Mesendoderm (in vitro differentiated cells): ENCODE results near the gene KLHL22.

ENCODE experiments used
- DNase-seq: peaks from one replicate; pipeline ENCODE4 v3.0.0; 2013
- H2AK5ac ChIP-seq: 2 replicates; pipeline ENCODE4 v1.6.1; 2013; ENCODE audit warnings: low read length, inconsistent platforms
- H2BK120ac ChIP-seq: 2 replicates; pipeline ENCODE4 v1.6.1; 2013; ENCODE audit warnings: low read depth, mild to moderate bottlenecking, low read length, moderate library complexity, mixed read lengths
- H2BK15ac ChIP-seq: replicated peaks from 2 replicates; pipeline ENCODE4 v1.6.1; 2013; ENCODE audit warnings: low read depth, mild to moderate bottlenecking, moderate library complexity
- H2BK5ac ChIP-seq: 2 replicates; pipeline ENCODE4 v1.6.1; 2013; ENCODE audit warnings: low read length, inconsistent platforms
- H3K18ac ChIP-seq: 2 replicates; pipeline ENCODE4 v1.6.1; 2013; ENCODE audit warnings: mild to moderate bottlenecking, low read length, mixed read lengths
- H3K23ac ChIP-seq: one replicate; pipeline ENCODE4 v1.6.1; 2013; ENCODE audit warnings: low read length
- H3K27ac ChIP-seq: 2 replicates; pipeline ENCODE4 v1.5.1; 2013; ENCODE audit warnings: low read depth, mild to moderate bottlenecking, inconsistent platforms, low read length, moderate library complexity
- H3K27me3 ChIP-seq: 2 replicates; pipeline ENCODE4 v1.6.1; 2013; ENCODE audit warnings: low read length, control low read depth, mild to moderate bottlenecking, inconsistent platforms; ENCODE audit not compliant: insufficient read depth, poor library complexity
- H3K36me3 ChIP-seq: 2 replicates; pipeline ENCODE4 v1.6.1; 2013; ENCODE audit warnings: low read length, inconsistent platforms; ENCODE audit not compliant: control insufficient read depth, insufficient read depth
- H3K4ac ChIP-seq: one replicate; pipeline ENCODE4 v1.6.1; 2013; ENCODE audit warnings: low read depth, mild to moderate bottlenecking, low read length, moderate library complexity
- H3K4me1 ChIP-seq: 2 replicates; pipeline ENCODE4 v1.6.1; 2013; ENCODE audit warnings: low read depth, low read length, inconsistent platforms; ENCODE audit not compliant: control insufficient read depth
- H3K4me2 ChIP-seq: 2 replicates; pipeline ENCODE4 v1.6.1; 2013; ENCODE audit warnings: low read length
- H3K4me3 ChIP-seq: 2 replicates; pipeline ENCODE4 v1.5.1; 2013; ENCODE audit warnings: mild to moderate bottlenecking, low read length
- H3K56ac ChIP-seq: one replicate; pipeline ENCODE4 v1.6.1; 2013; ENCODE audit warnings: low read length
- H3K79me1 ChIP-seq: 2 replicates; pipeline ENCODE4 v1.6.1; 2013; ENCODE audit warnings: low read length, inconsistent platforms
- H3K79me2 ChIP-seq: 2 replicates; pipeline ENCODE4 v1.6.1; 2013; ENCODE audit warnings: mild to moderate bottlenecking, low read length; ENCODE audit not compliant: control insufficient read depth, insufficient read depth
- H3K9ac ChIP-seq: 2 replicates; pipeline ENCODE4 v1.6.1; 2013; ENCODE audit warnings: low read length, inconsistent platforms
- H4K5ac ChIP-seq: one replicate; pipeline ENCODE4 v1.6.1; 2013; ENCODE audit warnings: low read length
- H4K8ac ChIP-seq: one replicate; pipeline ENCODE4 v1.6.1; 2013; ENCODE audit warnings: low read depth, mild to moderate bottlenecking, control low read depth, low read length, moderate library complexity
- whole genome bisulfite sequencing: extraction: QIAGEN DNeasy Blood & Tissue Kit; methylation state at CpG from one replicate; pipeline ENCODE4 v1.1.7; 2013; ENCODE audit warnings: low lambda C conversion rate, missing lambda C conversion rate; ENCODE audit not compliant: insufficient coverage; ENCODE audit errors: extremely low coverage; 5-methylcytosine and 5-hydroxymethylcytosine counted together

The KLHL22 gene

GRCh38 chr22:20434264-20434751, 61.3 kb downstream of the KLHL22 start:
- Histone ChIP-seq H3K79me2 (peaks cover 4% of the 10 kb centered on the region), H2AK5ac (no peak overlapping the region), H3K27ac (no peak overlapping the region), H3K18ac (no peak overlapping the region), H3K36me3 (no peaks in the 10 kb centered on the region), H4K8ac (no peak overlapping the region), H2BK15ac (no peak overlapping the region), H3K56ac (no peak overlapping the region), H3K9ac (no peak overlapping the region), H3K23ac (no peak overlapping the region), H3K4me2 (no peak overlapping the region), H3K79me1 (peaks cover 18% of the 10 kb centered on the region), H3K4ac (no peak overlapping the region), H2BK120ac (no peak overlapping the region), H3K4me3 (no peak overlapping the region), H2BK5ac (no peak overlapping the region), H3K4me1 (peaks cover 15% of the 10 kb centered on the region), H4K5ac (no peak overlapping the region), H3K27me3 (peaks cover 3% of the 10 kb centered on the region)
- DNase-seq, result no peak
- WGBS, result no CpG with 5 or more reads among the region's 12 CpGs

DNA sequence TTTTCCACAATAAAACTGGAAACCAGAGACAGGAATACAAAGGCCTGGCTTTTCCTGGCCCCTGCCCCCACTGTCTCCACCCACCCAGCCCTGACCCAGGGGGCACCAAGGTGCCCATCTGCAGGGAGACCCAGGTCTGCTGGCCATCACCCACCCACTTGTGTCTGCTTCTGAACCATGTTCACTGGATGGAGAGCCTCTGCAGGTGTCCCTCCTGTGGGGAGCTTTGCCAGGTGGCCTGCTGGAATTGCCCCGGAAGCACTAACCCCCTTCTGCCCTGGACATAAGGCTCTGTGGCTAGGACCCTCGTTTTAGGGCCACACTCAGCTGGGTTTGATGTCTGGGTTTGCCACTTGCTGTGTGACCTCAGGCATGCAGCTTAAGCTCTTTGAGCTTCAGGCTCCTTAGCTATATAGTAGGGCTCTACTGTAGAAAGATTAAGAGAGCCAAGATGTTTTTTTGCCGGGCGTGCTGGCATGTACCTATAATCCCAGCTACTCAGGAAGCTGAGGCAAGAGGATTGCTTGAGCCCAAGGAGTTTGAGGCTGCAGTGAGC, 61.8 kb downstream of the KLHL22 start:
- Histone ChIP-seq H3K56ac (no peak overlapping the region), H3K79me1 (peaks cover 18% of the 10 kb centered on the region), H3K4me1 (peaks cover 15% of the 10 kb centered on the region), H2AK5ac (no peak overlapping the region), H2BK15ac (no peak overlapping the region), H4K8ac (no peak overlapping the region), H3K79me2 (peaks cover 4% of the 10 kb centered on the region), H4K5ac (no peak overlapping the region), H3K27ac (no peak overlapping the region), H3K9ac (no peak overlapping the region), H3K27me3 (peaks cover 3% of the 10 kb centered on the region), H3K4me2 (no peak overlapping the region), H3K23ac (no peak overlapping the region), H2BK5ac (no peak overlapping the region), H2BK120ac (no peak overlapping the region), H3K36me3 (no peaks in the 10 kb centered on the region), H3K4ac (no peak overlapping the region), H3K4me3 (no peak overlapping the region), H3K18ac (no peak overlapping the region)
- DNase-seq, result no peak
- whole genome bisulfite sequencing, result no CpG with 5 or more reads among the region's 4 CpGs

DNA sequence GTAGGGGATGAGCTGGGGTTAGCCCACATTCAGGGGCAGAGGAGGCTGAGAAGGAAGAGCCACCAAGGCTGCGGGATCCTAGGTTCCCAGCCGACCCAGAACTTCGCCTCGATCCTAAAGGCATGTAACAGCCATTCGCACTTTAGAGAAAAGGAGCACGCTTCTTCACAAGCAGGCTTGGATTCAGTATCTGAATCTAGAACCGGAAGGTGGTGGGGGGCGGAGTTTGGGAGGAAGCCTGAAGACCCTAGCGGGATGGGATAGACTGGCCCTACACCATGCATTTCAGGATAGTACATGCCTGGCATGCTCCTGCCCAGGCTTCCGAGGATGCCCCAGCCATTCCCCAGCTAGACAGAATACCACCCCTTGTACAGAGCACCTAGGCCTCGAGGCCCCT, 62.4 kb downstream of the KLHL22 start:
- H2BK120ac ChIP-seq, result no peak overlapping the region
- no peak overlapping the region for H3K27ac ChIP-seq
- peaks cover 15% of the 10 kb centered on the region for H3K4me1 ChIP-seq
- H3K56ac ChIP-seq, result no peak overlapping the region
- H3K4ac ChIP-seq, result no peak overlapping the region
- no peak overlapping the region for H3K4me2 ChIP-seq
- no peak overlapping the region for H2BK15ac ChIP-seq
- no peak overlapping the region for H3K18ac ChIP-seq
- no peak overlapping the region for H3K23ac ChIP-seq
- H3K36me3 ChIP-seq, result no peaks in the 10 kb centered on the region
- H4K5ac ChIP-seq, result no peak overlapping the region
- no peak overlapping the region for H4K8ac ChIP-seq
- no peak overlapping the region for H3K4me3 ChIP-seq
- H3K27me3 ChIP-seq, result peaks cover 3% of the 10 kb centered on the region
- DNase-seq, result no peak
- no CpG with 5 or more reads among the region's 11 CpGs for WGBS
- no peak overlapping the region for H2BK5ac ChIP-seq
- peaks cover 4% of the 10 kb centered on the region for H3K79me2 ChIP-seq
- no peak overlapping the region for H2AK5ac ChIP-seq
- peaks cover 18% of the 10 kb centered on the region for H3K79me1 ChIP-seq
- no peak overlapping the region for H3K9ac ChIP-seq

DNA sequence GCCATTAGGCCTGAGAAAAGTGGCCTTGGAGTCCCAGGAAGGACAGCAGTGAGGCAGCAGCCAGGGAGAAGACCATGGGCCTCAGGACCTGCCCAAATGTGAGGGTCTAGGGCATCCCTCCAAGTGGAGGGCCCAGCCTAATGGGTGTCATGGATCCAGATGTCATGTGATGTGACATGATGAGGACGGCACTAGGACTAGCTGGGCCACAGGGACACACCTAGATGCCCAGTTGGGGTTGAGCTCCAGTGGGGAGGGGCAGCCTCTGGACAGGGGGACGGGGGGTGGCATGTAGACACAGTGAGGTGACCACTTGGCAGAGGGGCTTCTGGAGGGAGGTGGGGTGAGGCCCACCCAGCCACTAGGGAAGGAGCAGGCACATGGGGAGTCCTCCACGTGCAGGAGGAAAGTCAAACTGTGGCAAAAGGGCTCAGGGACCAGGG, 63.3 kb downstream of the KLHL22 start:
- no peak overlapping the region for H2BK5ac ChIP-seq
- H2AK5ac ChIP-seq, result no peak overlapping the region
- H3K23ac ChIP-seq, result no peak overlapping the region
- peaks cover 15% of the 10 kb centered on the region for H3K4me1 ChIP-seq
- no peak overlapping the region for H3K56ac ChIP-seq
- H3K4me2 ChIP-seq, result no peak overlapping the region
- peaks cover 3% of the 10 kb centered on the region for H3K27me3 ChIP-seq
- no peak overlapping the region for H2BK120ac ChIP-seq
- no peak overlapping the region for H2BK15ac ChIP-seq
- peaks cover 4% of the 10 kb centered on the region for H3K79me2 ChIP-seq
- H3K36me3 ChIP-seq, result peaks cover 3% of the 10 kb centered on the region
- no peak overlapping the region for H3K27ac ChIP-seq
- H4K8ac ChIP-seq, result no peak overlapping the region
- H3K9ac ChIP-seq, result no peak overlapping the region
- no peak overlapping the region for H4K5ac ChIP-seq
- no peak overlapping the region for H3K18ac ChIP-seq
- no peak overlapping the region for H3K4me3 ChIP-seq
- peaks cover 18% of the 10 kb centered on the region for H3K79me1 ChIP-seq
- no peak overlapping the region for H3K4ac ChIP-seq
- WGBS, result no CpG with 5 or more reads among the region's 3 CpGs
- DNase-seq, result no peak

- no peak overlapping the region for H4K8ac ChIP-seq
- no peak overlapping the region for H2BK120ac ChIP-seq
- no peak overlapping the region for H3K4me3 ChIP-seq
- H3K4ac ChIP-seq, result no peak overlapping the region
- no peak overlapping the region for H2BK5ac ChIP-seq
- H4K5ac ChIP-seq, result no peak overlapping the region
- H3K79me1 ChIP-seq, result peaks cover 14% of the 10 kb centered on the region
- peak; percentile 58 for DNase-seq
- no peak overlapping the region for H3K18ac ChIP-seq
- no peak overlapping the region for H3K27ac ChIP-seq
- peak overlapping the region; percentile 59 for H3K9ac ChIP-seq
- H3K4me2 ChIP-seq, result peak overlapping the region; percentile 78
- H3K79me2 ChIP-seq, result peaks cover 4% of the 10 kb centered on the region
- no peak overlapping the region for H2BK15ac ChIP-seq
- H3K23ac ChIP-seq, result peak overlapping the region; percentile 97
- peaks cover 3% of the 10 kb centered on the region for H3K27me3 ChIP-seq
- WGBS, result no CpG with 5 or more reads among the region's 50 CpGs
- H3K4me1 ChIP-seq, result peaks cover 15% of the 10 kb centered on the region
- peaks cover 3% of the 10 kb centered on the region for H3K36me3 ChIP-seq
- no peak overlapping the region for H2AK5ac ChIP-seq
- H3K56ac ChIP-seq, result peak overlapping the region; percentile 83
Observed at GRCh38 chr22:20431511-20432192, 63.9 kb downstream of the KLHL22 start.
